Suprapubic skin (tissue), 4 donors: Measurements from ENCODE around the gene NDUFV2. TPM values are rescaled to one million over a fixed set of nuclear protein-coding genes. Genes with fewer than 3 reads are reported as not detected.

Experiments used
- DNase-seq, 2 donors: peaks; one replicate each; pipeline ENCODE4 v3.0.0-alpha.2; 2019; ENCODE audit warnings: low spot score in 2 of 2
- H3K27ac ChIP-seq: fragments of 200-600 bp; sonication (generic); one replicate; pipeline ENCODE4 v1.5.1; 2019
- H3K27me3 ChIP-seq: fragments of 200-600 bp; sonication (generic); one replicate; pipeline ENCODE4 v1.5.1; 2019
- H3K36me3 ChIP-seq: fragments of 200-600 bp; sonication (generic); one replicate; pipeline ENCODE4 v1.5.1; 2019
- H3K4me1 ChIP-seq: fragments of 200-600 bp; sonication (generic); one replicate; pipeline ENCODE4 v1.5.1; 2019
- H3K4me3 ChIP-seq: fragments of 200-600 bp; sonication (generic); one replicate; pipeline ENCODE4 v1.5.1; 2019; ENCODE audit warnings: mild to moderate bottlenecking
- H3K9me3 ChIP-seq: fragments of 200-600 bp; sonication (generic); one replicate; pipeline ENCODE4 v1.5.1; 2019
- CTCF ChIP-seq, 2 donors: fragments of 200-600 bp in 1 of 2; fragments of 450-650 bp in 1 of 2; sonication (generic) in 1 of 2; IDR thresholded peaks; one replicate each; pipeline ENCODE4 v1.5.1; 2016 to 2019; ENCODE audit warnings: antibody characterized with exemption in 2 of 2, mild to moderate bottlenecking in 1 of 2, moderate library complexity in 1 of 2
- EP300 ChIP-seq: sonication (generic); formaldehyde crosslinking; IDR thresholded peaks from one replicate; pipeline ENCODE4 v1.6.1; 2017; ENCODE audit warnings: antibody characterized with exemption
- POLR2A ChIP-seq, 2 donors: fragments of 450-650 bp; IDR thresholded peaks; one replicate each; pipeline ENCODE4 v1.6.1; 2017; ENCODE audit warnings: antibody characterized with exemption in 2 of 2, mild to moderate bottlenecking in 2 of 2, moderate library complexity in 2 of 2
- POLR2AphosphoS5 ChIP-seq, 3 donors: sonication (generic); formaldehyde crosslinking; IDR thresholded peaks; one replicate each; pipeline ENCODE4 v1.6.1; 2017; ENCODE audit warnings: antibody characterized with exemption in 3 of 3
- WGBS: methylation state at CpG from one replicate; pipeline ENCODE4 v1.1.5; 2018; 5-methylcytosine and 5-hydroxymethylcytosine counted together
- total RNA-seq, 4 donors: library from RNA; depleted of rRNA; stranded (reverse); fragments of >200 nt; gene quantifications; one replicate each; pipeline ENCODE4 v1.1.0, GENCODE V29; 2016

The NDUFV2 gene
- total RNA-seq, 4 donors from 2014 or later = 107 to 137 (median 124) TPM

- H3K27ac ChIP-seq = no peak overlapping the region
- 94% methylated on average over 2 of the region's 2 CpGs for WGBS
- H3K36me3 ChIP-seq = no peaks in the 10 kb centered on the region
- no peaks in the 10 kb centered on the region for H3K27me3 ChIP-seq
- TF ChIP-seq CTCF (IDR thresholded peaks at IDR 0.05) (no peak), POLR2AphosphoS5 (IDR thresholded peaks at IDR 0.05) (no peak), POLR2A (IDR thresholded peaks at IDR 0.05) (no peak), EP300 (no peak)
- peaks cover 72% of the 10 kb centered on the region for H3K4me1 ChIP-seq
- H3K9me3 ChIP-seq = no peaks in the 10 kb centered on the region
- DNase-seq = no peak
- H3K4me3 ChIP-seq = no peak overlapping the region
Observed at GRCh38 chr18:9140984-9141383, 38.5 kb downstream of the NDUFV2 start.

DNA sequence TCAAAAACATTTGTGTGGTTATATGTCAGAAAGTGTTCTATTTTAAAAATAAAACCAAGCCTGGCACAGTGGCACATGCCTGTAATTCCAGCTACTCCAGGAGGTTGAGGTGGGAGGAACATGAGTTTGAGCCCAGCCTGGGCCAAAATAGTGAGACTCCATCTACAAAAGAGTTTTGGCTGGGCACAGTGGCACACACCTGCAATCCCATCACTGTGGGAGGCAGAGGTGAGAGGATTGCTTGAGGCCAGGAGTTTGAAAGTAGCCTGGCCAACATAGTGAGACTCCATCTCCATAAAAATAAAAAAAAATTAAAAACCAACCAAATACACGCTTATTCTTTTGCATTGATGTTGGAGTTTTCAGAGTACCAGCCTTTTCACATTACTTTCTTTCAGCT, 43.7 kb downstream of the NDUFV2 start:
- H3K27ac ChIP-seq = no peak overlapping the region
- 81% methylated on average over 1 of the region's 1 CpG for WGBS
- DNase-seq = no peak
- no peaks in the 10 kb centered on the region for H3K36me3 ChIP-seq
- no peaks in the 10 kb centered on the region for H3K9me3 ChIP-seq
- H3K4me3 ChIP-seq = no peak overlapping the region
- H3K4me1 ChIP-seq = peaks cover 83% of the 10 kb centered on the region
- no peaks in the 10 kb centered on the region for H3K27me3 ChIP-seq
- TF ChIP-seq EP300 (no peak), CTCF (IDR thresholded peaks at IDR 0.05) (no peak), POLR2AphosphoS5 (IDR thresholded peaks at IDR 0.05) (no peak), POLR2A (IDR thresholded peaks at IDR 0.05) (no peak)

DNA sequence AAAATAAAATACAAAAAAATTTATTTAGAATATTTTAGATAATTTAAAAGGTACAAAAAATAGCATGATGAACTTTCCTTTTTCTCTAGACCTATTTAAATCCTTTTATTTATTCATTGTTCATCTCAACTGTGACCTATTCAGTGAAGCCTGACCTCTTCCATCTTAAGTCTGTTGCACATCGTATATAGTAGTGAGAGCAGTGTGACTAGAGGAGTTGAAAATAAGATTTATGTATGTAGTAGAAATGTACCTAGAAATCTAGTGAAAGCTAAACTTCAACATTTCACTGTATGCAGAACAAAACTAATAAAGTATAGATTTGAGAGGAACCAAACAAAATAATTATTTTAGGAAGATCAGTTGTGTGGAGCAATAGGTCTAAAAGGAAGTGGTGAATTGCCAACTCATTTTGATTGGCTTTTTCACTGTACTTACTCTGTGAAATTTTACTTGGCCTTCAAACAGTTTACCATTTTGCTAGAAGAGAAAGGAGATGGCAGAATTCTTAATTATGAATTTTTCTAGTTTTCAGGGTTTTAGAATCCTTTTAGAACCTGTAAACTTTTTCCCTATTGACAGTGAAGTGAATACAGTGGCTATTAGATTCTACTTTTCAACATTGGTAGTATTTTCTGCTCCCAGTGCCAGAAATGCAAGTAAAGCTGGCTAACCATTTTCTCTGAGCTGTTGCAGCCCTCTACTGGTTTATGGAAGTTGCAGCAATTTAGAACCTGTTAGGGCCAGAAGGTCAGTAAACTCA, 45.1 kb downstream of the NDUFV2 start:
- Histone ChIP-seq H3K4me1 (peaks cover 80% of the 10 kb centered on the region), H3K27ac (no peak overlapping the region)

DNA sequence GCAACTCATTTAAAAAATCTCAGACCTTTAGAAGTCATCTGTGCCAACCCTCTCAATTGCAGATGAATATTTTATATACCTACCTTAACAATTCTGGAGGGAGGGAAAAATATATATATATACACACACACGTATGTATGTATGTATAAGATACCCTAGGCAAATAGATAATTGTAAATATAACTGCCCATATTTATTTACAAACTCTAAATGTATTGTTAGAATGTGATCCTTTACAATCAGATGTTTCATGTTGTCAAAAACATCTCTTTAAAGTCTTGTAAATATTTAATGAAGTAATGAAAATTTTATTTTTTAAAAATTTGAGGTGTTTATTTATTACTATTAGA, 45.7 kb downstream of the NDUFV2 start:
- WGBS = 41% methylated on average over 1 of the region's 1 CpG
- Histone ChIP-seq H3K27me3 (no peaks in the 10 kb centered on the region), H3K27ac (no peak overlapping the region), H3K4me1 (peaks cover 84% of the 10 kb centered on the region), H3K9me3 (no peaks in the 10 kb centered on the region), H3K36me3 (no peaks in the 10 kb centered on the region), H3K4me3 (no peak overlapping the region)
- TF ChIP-seq POLR2A (IDR thresholded peaks at IDR 0.05) (no peak), EP300 (no peak), POLR2AphosphoS5 (IDR thresholded peaks at IDR 0.05) (no peak), CTCF (IDR thresholded peaks at IDR 0.05) (no peak)
- no peak for DNase-seq

More for the DNA sequence above, 45.1 kb downstream of the NDUFV2 start:
- H3K9me3 ChIP-seq = no peaks in the 10 kb centered on the region
- no peak for DNase-seq
- no peaks in the 10 kb centered on the region for H3K27me3 ChIP-seq
- no peaks in the 10 kb centered on the region for H3K36me3 ChIP-seq
- H3K4me3 ChIP-seq = no peak overlapping the region
- peak; percentile 64 to 75 for TF ChIP-seq CTCF (IDR thresholded peaks at IDR 0.05)
- no peak for TF ChIP-seq POLR2AphosphoS5 (IDR thresholded peaks at IDR 0.05)
- 12% methylated on average over 1 of the region's 1 CpG for WGBS

DNA sequence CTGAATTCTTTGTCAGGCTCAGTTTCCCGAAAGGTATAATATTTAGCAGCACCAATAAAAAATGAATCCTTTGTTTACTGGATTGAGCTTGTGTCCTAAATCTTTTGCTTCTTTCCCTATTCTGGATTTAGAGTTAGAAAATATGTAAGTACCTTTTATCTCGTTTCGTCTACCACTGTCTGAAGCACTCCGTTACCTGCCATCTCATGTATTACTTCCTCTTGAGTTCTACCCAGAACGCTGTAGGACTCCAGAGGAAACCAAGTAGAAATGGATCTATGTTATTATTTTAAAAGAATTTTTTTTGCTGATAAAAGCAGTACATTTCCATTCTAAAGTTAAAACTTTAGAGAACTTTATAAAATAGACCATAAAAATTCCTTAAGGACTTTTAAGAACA, 47.6 kb downstream of the NDUFV2 start:
- TF ChIP-seq EP300 = no peak
- no peak for TF ChIP-seq POLR2AphosphoS5 (IDR thresholded peaks at IDR 0.05)
- no peak for TF ChIP-seq POLR2A (IDR thresholded peaks at IDR 0.05)
- no peak for TF ChIP-seq CTCF (IDR thresholded peaks at IDR 0.05)
- no peak for DNase-seq
- 77% methylated on average over 5 of the region's 5 CpGs for WGBS
- no peak overlapping the region for H3K27ac ChIP-seq
- no peaks in the 10 kb centered on the region for H3K27me3 ChIP-seq
- no peaks in the 10 kb centered on the region for H3K9me3 ChIP-seq
- H3K4me1 ChIP-seq = peaks cover 83% of the 10 kb centered on the region
- no peak overlapping the region for H3K4me3 ChIP-seq
- H3K36me3 ChIP-seq = no peaks in the 10 kb centered on the region
